ENCODE measurements around the gene NTN1.

The NTN1 gene

GRCh38 chr17:9169116-9169515 lies 147.8 kb downstream of the NTN1 start:
- DNase-seq = no peak

- DNase-seq = no peak
Measured at GRCh38 chr17:9170336-9170735, 149.0 kb downstream of the NTN1 start.

GRCh38 chr17:9170853-9171252 lies 149.5 kb downstream of the NTN1 start:
- DNase-seq = no peak

- no peak for DNase-seq
Measured at GRCh38 chr17:9173386-9173983, 152.2 kb downstream of the NTN1 start.

- no peak for DNase-seq
Measured at GRCh38 chr17:9174312-9174711, 153.0 kb downstream of the NTN1 start.

- DNase-seq = no peak
Measured at GRCh38 chr17:9174779-9175574, 153.7 kb downstream of the NTN1 start.

GRCh38 chr17:9175700-9176467 lies 154.6 kb downstream of the NTN1 start:
- DNase-seq = no peak

- no peak for DNase-seq
Measured at GRCh38 chr17:9177212-9177611, 155.9 kb downstream of the NTN1 start.

- DNase-seq = no peak
Measured at GRCh38 chr17:9178319-9178718, 157.0 kb downstream of the NTN1 start.

GRCh38 chr17:9179602-9180001 lies 158.3 kb downstream of the NTN1 start:
- no peak for DNase-seq

GRCh38 chr17:9181640-9182039 lies 160.3 kb downstream of the NTN1 start:
- DNase-seq = no peak

- peak; percentile 9 for DNase-seq
Measured at GRCh38 chr17:9183306-9183705, 162.0 kb downstream of the NTN1 start.

GRCh38 chr17:9185142-9185541 lies 163.8 kb downstream of the NTN1 start:
- no peak for DNase-seq

GRCh38 chr17:9185688-9186284 lies 164.5 kb downstream of the NTN1 start:
- no peak for DNase-seq

GRCh38 chr17:9187828-9188227 lies 166.5 kb downstream of the NTN1 start:
- no peak for DNase-seq

GRCh38 chr17:9188367-9188766 lies 167.1 kb downstream of the NTN1 start:
- no peak for DNase-seq

GRCh38 chr17:9189870-9190269 lies 168.6 kb downstream of the NTN1 start:
- DNase-seq = no peak

GRCh38 chr17:9192010-9192409 lies 170.7 kb downstream of the NTN1 start:
- no peak for DNase-seq

- no peak for DNase-seq
Measured at GRCh38 chr17:9195411-9195810, 174.1 kb downstream of the NTN1 start.

GRCh38 chr17:9195961-9196670 lies 174.8 kb downstream of the NTN1 start:
- no peak for DNase-seq

- no peak for DNase-seq
Measured at GRCh38 chr17:9199571-9200551, 178.6 kb downstream of the NTN1 start.
